Measurements from ENCODE around the gene ANTXR2. TPM values are rescaled to one million over a fixed set of nuclear protein-coding genes. Genes with fewer than 3 reads are reported as not detected.

ANTXR2 gene
- total and polyA plus RNA-seq, 2 donors (not counting 3 experiments of a cell fraction or from before 2014, with no cell fraction given), result 6.6 to 64.6 TPM

GRCh38 chr4:80076681-80077080 lies 3.7 kb upstream of the ANTXR2 start:
- no peak for FAIRE-seq
- intact Hi-C loops (cut with micrococcal nuclease), result loop anchor here (10.0 kb wide), 1 partner anchor 258 kb away; the partner anchor contains the start of gene CFAP299
- Histone ChIP-seq H3K9me3 (replicated peaks; ENCODE audit: control insufficient read depth, insufficient read depth, low read length) (no peaks in the 10 kb centered on the region), H3K79me2 (ENCODE audit: control insufficient read depth, insufficient read depth, low read length) (peaks cover 9% of the 10 kb centered on the region), H3K27me3 (ENCODE audit: control insufficient read depth in 2 of 2, insufficient read depth in 2 of 2, low read length in 2 of 2) (no peaks in the 10 kb centered on the region), H3K36me3 (ENCODE audit: control insufficient read depth in 2 of 2, extremely low read depth in 1 of 2, insufficient read depth in 2 of 2, low read length in 2 of 2) (no peaks in the 10 kb centered on the region), H3K4me1 (ENCODE audit: control insufficient read depth, extremely low read depth, insufficient read depth, low read length) (peaks cover 22% of the 10 kb centered on the region), H2AFZ (ENCODE audit: low read depth, low read length) (no peak overlapping the region), H3K27ac (ENCODE audit: insufficient read depth, low read depth, low read length) (no peak overlapping the region), H3K9me1 (replicated peaks; ENCODE audit: control insufficient read depth, extremely low read depth, insufficient read depth, low read length) (no peaks in the 10 kb centered on the region), H3K9ac (replicated peaks; ENCODE audit: extremely low read depth, insufficient read depth, low read length) (no peak overlapping the region), H3K4me3 (replicated peaks in 1 of 3; ENCODE audit: insufficient read depth in 1 of 3, low read depth in 1 of 3, low read length in 3 of 3) (no peak overlapping the region), H3K4me2 (ENCODE audit: insufficient read depth, low read length) (no peak overlapping the region), H4K20me1 (replicated peaks; ENCODE audit: control insufficient read depth, extremely low read depth, insufficient read depth, low read length) (no peaks in the 10 kb centered on the region)
- ChIA-PET POLR2A (no interaction called here), CTCF (interaction anchor here (1.1 kb wide), 1 partner anchor 126 kb away, joined by 3 read pairs; no protein-coding TSS in a partner anchor)
- DNase-seq (ENCODE audit: low read depth, low spot score), result no peak
- TF ChIP-seq FOS (IDR thresholded peaks at IDR 0.05; ENCODE audit: borderline replicate concordance, insufficient read depth, low read length), result no peak
- no peak for TF ChIP-seq POLR2AphosphoS5 (IDR thresholded peaks at IDR 0.05; ENCODE audit: insufficient read depth, low read depth, low read length)
- no TSS peak for BruUV-seq (replicated peaks)
- dilution Hi-C loops (cut with MboI; ENCODE audit: extremely low pct_ligation_motif_present, low sequenced_read_pairs), result no loop called here

DNA sequence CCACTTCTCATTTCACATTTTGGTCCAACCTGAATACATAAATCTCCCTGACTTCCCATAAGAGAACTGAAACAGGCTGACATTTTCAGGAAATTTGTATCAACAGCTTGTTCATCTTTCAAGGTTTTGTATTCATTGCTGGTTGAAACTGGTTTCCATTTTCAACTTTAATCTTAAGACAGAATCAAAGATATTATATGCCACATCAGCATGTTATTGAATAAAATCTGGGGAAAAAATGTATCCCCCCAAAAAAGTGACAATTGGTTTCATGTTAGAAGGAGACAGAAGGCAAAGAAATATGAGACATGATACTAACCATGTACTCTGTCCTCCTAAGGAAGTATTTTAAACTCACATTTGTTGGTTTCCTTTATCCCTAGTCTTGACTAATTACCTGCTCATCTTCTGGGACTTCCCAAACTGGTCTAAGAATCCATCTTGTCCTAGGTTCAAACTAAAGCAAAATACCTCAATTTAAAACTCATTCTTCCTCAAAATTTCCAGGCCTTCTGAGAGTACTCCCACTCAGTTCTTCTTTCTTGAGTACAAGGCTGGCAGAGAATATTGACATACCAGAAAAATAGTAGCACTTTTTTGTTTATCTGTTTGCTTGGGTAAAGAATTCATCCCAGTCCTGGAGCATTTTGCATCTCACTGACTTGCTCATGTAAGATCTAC lies 3.1 kb upstream of the ANTXR2 start:
- Histone ChIP-seq H3K4me2 (ENCODE audit: insufficient read depth, low read length) (no peak overlapping the region), H3K79me2 (ENCODE audit: control insufficient read depth, insufficient read depth, low read length) (peaks cover 14% of the 10 kb centered on the region), H4K20me1 (replicated peaks; ENCODE audit: control insufficient read depth, extremely low read depth, insufficient read depth, low read length) (no peaks in the 10 kb centered on the region), H3K4me3 (replicated peaks in 1 of 3; ENCODE audit: insufficient read depth in 1 of 3, low read depth in 1 of 3, low read length in 3 of 3) (no peak overlapping the region), H3K9me3 (replicated peaks; ENCODE audit: control insufficient read depth, insufficient read depth, low read length) (no peaks in the 10 kb centered on the region), H3K9ac (replicated peaks; ENCODE audit: extremely low read depth, insufficient read depth, low read length) (no peak overlapping the region), H3K4me1 (ENCODE audit: control insufficient read depth, extremely low read depth, insufficient read depth, low read length) (peaks cover 27% of the 10 kb centered on the region), H3K9me1 (replicated peaks; ENCODE audit: control insufficient read depth, extremely low read depth, insufficient read depth, low read length) (no peaks in the 10 kb centered on the region), H3K27me3 (ENCODE audit: control insufficient read depth in 2 of 2, insufficient read depth in 2 of 2, low read length in 2 of 2) (no peaks in the 10 kb centered on the region), H3K36me3 (ENCODE audit: control insufficient read depth in 2 of 2, extremely low read depth in 1 of 2, insufficient read depth in 2 of 2, low read length in 2 of 2) (no peaks in the 10 kb centered on the region), H3K27ac (ENCODE audit: insufficient read depth, low read depth, low read length) (no peak overlapping the region), H2AFZ (ENCODE audit: low read depth, low read length) (no peak overlapping the region)
- BruUV-seq (replicated peaks), result no TSS peak
- intact Hi-C loops (cut with micrococcal nuclease) (loop anchor here (10.0 kb wide), 1 partner anchor 259 kb away; the partner anchor contains the start of gene CFAP299), dilution Hi-C loops (cut with MboI; ENCODE audit: extremely low pct_ligation_motif_present, low sequenced_read_pairs) (no loop called here)
- CTCF ChIA-PET, result no interaction called here
- POLR2A ChIA-PET, result no interaction called here
- FAIRE-seq (no peak), DNase-seq (ENCODE audit: low read depth, low spot score) (no peak)
- TF ChIP-seq POLR2A (IDR thresholded peaks at IDR 0.05; ENCODE audit: low read depth, low read length) (no peak), GATA2 (IDR thresholded peaks at IDR 0.05; ENCODE audit: insufficient read depth, insufficient read length, low read depth, low read length) (no peak), MYC (IDR thresholded peaks at IDR 0.05; ENCODE audit: low read depth, low read length) (no peak), EZH2 (IDR thresholded peaks at IDR 0.05; ENCODE audit: borderline replicate concordance, low read depth, low read length, severe bottlenecking) (no peak), MAX (IDR thresholded peaks at IDR 0.05; ENCODE audit: insufficient read depth, insufficient read length) (no peak), JUN (IDR thresholded peaks at IDR 0.05; ENCODE audit: borderline replicate concordance, insufficient read depth, insufficient read length, low read depth) (no peak), POLR2AphosphoS5 (IDR thresholded peaks at IDR 0.05; ENCODE audit: insufficient read depth, low read depth, low read length) (no peak), FOS (IDR thresholded peaks at IDR 0.05; ENCODE audit: borderline replicate concordance, insufficient read depth, low read length) (no peak), CTCF (IDR thresholded peaks at IDR 0.05; ENCODE audit: extremely low read depth in 1 of 2, insufficient read depth in 1 of 2, low read depth in 1 of 2, low read length in 2 of 2) (no peak)

Data from endothelial cell of umbilical vein (primary cell).